Breast epithelium (tissue), 4 donors: Measurements from ENCODE around the gene CHAMP1. TPM values are rescaled to one million over a fixed set of nuclear protein-coding genes. Genes with fewer than 3 reads are reported as not detected.

Experiments
- DNase-seq, 2 donors: peaks; one replicate each; pipeline ENCODE4 v3.0.0-alpha.2; 2019; ENCODE audit warnings: low spot score in 2 of 2
- H3K27ac ChIP-seq, 2 donors: fragments of 200-600 bp; sonication (generic) in 1 of 2; one replicate each; pipeline ENCODE4 v1.5.1; 2016 to 2019; ENCODE audit warnings: mild to moderate bottlenecking in 1 of 2
- H3K27me3 ChIP-seq, 2 donors: fragments of 200-600 bp; sonication (generic) in 1 of 2; one replicate each; pipeline versions ENCODE4 v1.5.1 to v1.6.0; 2017 to 2019; ENCODE audit warnings: control low read depth in 1 of 2, mild to moderate bottlenecking in 1 of 2
- H3K36me3 ChIP-seq: fragments of 200-600 bp; one replicate; pipeline ENCODE4 v1.5.1; 2019
- H3K4me1 ChIP-seq, 2 donors: fragments of 200-600 bp; sonication (generic); one replicate each; pipeline ENCODE4 v1.5.1; 2016 to 2019; ENCODE audit warnings: control low read depth in 1 of 2
- H3K4me3 ChIP-seq, 3 donors: fragments of 200-600 bp; sonication (generic); 1 replicate in 2 of 3; 2 replicates in 1 of 3; pipeline ENCODE4 v1.5.1; 2016 to 2019; ENCODE audit warnings: mild to moderate bottlenecking in 3 of 3, moderate library complexity in 2 of 3
- H3K9me3 ChIP-seq, 2 donors: fragments of 200-600 bp; sonication (generic) in 1 of 2; one replicate each; pipeline ENCODE4 v1.5.1; 2016 to 2019; ENCODE audit warnings: control low read depth in 1 of 2
- POLR2A ChIP-seq: fragments of 450-650 bp; IDR thresholded peaks from one replicate; pipeline ENCODE4 v1.6.1; 2016; ENCODE audit warnings: antibody characterized with exemption, mild to moderate bottlenecking, moderate library complexity
- POLR2AphosphoS5 ChIP-seq, 3 donors: sonication (generic); formaldehyde crosslinking; IDR thresholded peaks; one replicate each; pipeline ENCODE4 v1.6.1; 2017; ENCODE audit warnings: antibody characterized with exemption in 3 of 3
- intact Hi-C: fragments of 100-400 bp; cut with DNase I; formaldehyde crosslinking; loops from one replicate; pipeline ENCODE4 v1.15.1; 2023; ENCODE audit warnings: low total_unique reads
- total RNA-seq, 3 donors: library from RNA; depleted of rRNA; stranded (reverse); fragments of >200 nt; gene quantifications; one replicate each; pipeline ENCODE4 v1.1.0, GENCODE V29; 2016
- TF ChIP-seq, protein P1 (sequence below), 3 donors: fragments of 450-650 bp; IDR thresholded peaks; one replicate each; pipeline ENCODE4 v1.5.1; 2016 to 2017; ENCODE audit warnings: antibody characterized with exemption in 3 of 3, mild to moderate bottlenecking in 3 of 3, moderate library complexity in 3 of 3

Gene CHAMP1
- total RNA-seq, 3 donors from 2014 or later, result 9.4 to 25.3 (median 21.6) TPM

DNA sequence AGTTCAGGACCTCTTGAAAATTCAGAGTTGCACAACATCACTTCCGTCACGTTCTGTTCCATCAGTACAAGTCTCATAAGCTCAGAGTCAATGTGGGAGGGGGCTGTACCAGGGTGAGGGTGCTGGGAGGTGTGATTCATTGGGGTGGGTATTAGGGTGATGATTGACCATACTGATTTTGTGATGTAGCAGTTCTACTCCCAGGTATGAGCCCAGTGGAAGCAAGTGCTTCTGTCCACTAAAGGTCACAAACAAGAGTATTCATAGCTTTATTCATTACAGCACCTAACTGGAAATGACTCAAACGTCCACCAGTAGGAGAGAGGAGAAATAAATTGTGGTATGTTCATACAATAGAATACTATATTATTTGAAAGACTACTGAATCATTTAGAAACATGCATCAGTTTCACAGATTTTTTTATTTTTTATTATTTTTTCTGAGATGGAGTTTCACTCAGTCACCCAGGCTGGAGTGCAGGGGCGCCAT is 45.0 kb upstream of the CHAMP1 start:
- no peak overlapping the region for H3K27ac ChIP-seq
- no peak for DNase-seq
- no peak for TF ChIP-seq POLR2AphosphoS5 (IDR thresholded peaks at IDR 0.05)
- TF ChIP-seq, protein P1, sequence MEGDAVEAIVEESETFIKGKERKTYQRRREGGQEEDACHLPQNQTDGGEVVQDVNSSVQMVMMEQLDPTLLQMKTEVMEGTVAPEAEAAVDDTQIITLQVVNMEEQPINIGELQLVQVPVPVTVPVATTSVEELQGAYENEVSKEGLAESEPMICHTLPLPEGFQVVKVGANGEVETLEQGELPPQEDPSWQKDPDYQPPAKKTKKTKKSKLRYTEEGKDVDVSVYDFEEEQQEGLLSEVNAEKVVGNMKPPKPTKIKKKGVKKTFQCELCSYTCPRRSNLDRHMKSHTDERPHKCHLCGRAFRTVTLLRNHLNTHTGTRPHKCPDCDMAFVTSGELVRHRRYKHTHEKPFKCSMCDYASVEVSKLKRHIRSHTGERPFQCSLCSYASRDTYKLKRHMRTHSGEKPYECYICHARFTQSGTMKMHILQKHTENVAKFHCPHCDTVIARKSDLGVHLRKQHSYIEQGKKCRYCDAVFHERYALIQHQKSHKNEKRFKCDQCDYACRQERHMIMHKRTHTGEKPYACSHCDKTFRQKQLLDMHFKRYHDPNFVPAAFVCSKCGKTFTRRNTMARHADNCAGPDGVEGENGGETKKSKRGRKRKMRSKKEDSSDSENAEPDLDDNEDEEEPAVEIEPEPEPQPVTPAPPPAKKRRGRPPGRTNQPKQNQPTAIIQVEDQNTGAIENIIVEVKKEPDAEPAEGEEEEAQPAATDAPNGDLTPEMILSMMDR (IDR thresholded peaks at IDR 0.05), result no peak
- TF ChIP-seq POLR2A, result no peak
- no peaks in the 10 kb centered on the region for H3K27me3 ChIP-seq
- no peaks in the 10 kb centered on the region for H3K4me1 ChIP-seq
- intact Hi-C loops, result no loop called here
- H3K9me3 ChIP-seq, result no peaks in the 10 kb centered on the region
- H3K36me3 ChIP-seq, result no peaks in the 10 kb centered on the region
- no peak overlapping the region for H3K4me3 ChIP-seq

DNA sequence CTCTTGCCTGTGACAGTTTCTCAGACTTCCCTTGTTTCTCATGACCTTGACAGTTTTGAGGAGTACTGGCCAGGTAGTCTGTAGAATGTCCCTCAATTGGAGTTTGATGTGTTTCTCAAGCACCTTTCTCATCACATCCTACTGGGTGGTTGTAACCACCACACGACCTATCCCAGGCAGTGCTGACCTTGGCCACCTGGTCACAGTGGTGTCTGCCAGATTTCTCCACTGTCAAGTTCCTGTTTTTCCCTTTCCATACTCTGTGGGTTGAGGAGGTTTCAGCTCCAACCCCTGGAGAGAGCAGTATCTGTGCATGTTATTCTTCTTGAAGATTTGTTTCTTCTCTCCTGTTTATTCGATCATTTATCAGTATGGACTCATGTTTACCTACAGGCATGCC is 41.3 kb upstream of the CHAMP1 start:
- H3K4me3 ChIP-seq, result no peak overlapping the region
- TF ChIP-seq POLR2AphosphoS5 (IDR thresholded peaks at IDR 0.05) (no peak), POLR2A (no peak)
- TF ChIP-seq, protein P1 (IDR thresholded peaks at IDR 0.05), result no peak

DNA sequence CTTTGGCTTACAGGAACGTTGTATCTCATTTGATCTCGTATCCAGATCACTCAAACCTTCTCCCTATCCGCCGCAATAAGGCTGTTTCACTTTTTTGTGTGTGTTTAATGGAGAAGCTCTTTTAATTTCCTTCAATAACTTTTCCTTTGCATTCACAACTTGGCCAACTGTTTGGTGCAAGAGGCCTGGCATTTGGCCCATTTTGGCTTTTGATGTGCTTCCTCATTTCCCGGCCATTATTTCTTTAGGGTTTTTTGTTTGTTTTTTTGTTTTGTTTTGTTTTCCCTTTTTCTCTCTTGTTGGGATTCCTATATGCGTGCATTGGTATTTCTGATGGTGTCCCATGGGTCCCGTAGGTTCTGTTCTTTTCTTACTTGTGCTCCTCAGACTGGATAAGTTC is 39.0 kb upstream of the CHAMP1 start:
- Histone ChIP-seq H3K4me1 (no peaks in the 10 kb centered on the region), H3K36me3 (no peaks in the 10 kb centered on the region)

More for the DNA sequence above, 41.3 kb upstream of the CHAMP1 start:
- Histone ChIP-seq H3K27me3 (no peaks in the 10 kb centered on the region), H3K4me1 (no peaks in the 10 kb centered on the region), H3K9me3 (no peaks in the 10 kb centered on the region), H3K36me3 (no peaks in the 10 kb centered on the region), H3K27ac (no peak overlapping the region)
- intact Hi-C loops, result no loop called here
- no peak for DNase-seq

DNA sequence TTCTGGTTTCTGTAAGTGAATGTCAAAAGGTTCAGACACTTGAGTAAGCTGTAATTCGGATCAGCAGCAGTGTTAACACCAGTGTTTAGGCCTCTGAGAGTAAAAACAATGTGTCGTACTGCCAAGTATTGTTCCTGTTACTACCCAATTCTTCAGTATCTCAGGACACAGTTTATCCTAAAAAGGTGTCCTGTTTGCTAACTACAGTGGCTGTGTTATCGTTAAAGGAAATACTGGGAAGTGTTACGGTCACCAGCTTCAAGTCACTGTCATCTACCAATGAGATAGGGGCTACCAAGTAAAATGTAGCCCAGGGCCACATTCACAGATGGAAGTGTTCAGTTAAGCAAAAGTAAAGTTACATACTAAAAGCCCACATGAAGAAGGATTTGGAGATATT is 35.2 kb upstream of the CHAMP1 start:
- Histone ChIP-seq H3K4me3 (no peak overlapping the region), H3K36me3 (no peaks in the 10 kb centered on the region), H3K4me1 (peaks cover 3 to 8% of the 10 kb centered on the region in 2 donors), H3K27ac (no peak overlapping the region), H3K9me3 (no peaks in the 10 kb centered on the region), H3K27me3 (no peaks in the 10 kb centered on the region)
- intact Hi-C loops, result no loop called here
- no peak for DNase-seq
- TF ChIP-seq, protein P1 (IDR thresholded peaks at IDR 0.05), result no peak
- TF ChIP-seq POLR2AphosphoS5 (IDR thresholded peaks at IDR 0.05), result no peak

More for the DNA sequence above, 39.0 kb upstream of the CHAMP1 start:
- TF ChIP-seq, protein P1 (IDR thresholded peaks at IDR 0.05), result no peak
- Histone ChIP-seq H3K4me3 (no peak overlapping the region), H3K27ac (no peak overlapping the region), H3K9me3 (no peaks in the 10 kb centered on the region), H3K27me3 (no peaks in the 10 kb centered on the region)
- no peak for DNase-seq
- intact Hi-C loops, result no loop called here

DNA sequence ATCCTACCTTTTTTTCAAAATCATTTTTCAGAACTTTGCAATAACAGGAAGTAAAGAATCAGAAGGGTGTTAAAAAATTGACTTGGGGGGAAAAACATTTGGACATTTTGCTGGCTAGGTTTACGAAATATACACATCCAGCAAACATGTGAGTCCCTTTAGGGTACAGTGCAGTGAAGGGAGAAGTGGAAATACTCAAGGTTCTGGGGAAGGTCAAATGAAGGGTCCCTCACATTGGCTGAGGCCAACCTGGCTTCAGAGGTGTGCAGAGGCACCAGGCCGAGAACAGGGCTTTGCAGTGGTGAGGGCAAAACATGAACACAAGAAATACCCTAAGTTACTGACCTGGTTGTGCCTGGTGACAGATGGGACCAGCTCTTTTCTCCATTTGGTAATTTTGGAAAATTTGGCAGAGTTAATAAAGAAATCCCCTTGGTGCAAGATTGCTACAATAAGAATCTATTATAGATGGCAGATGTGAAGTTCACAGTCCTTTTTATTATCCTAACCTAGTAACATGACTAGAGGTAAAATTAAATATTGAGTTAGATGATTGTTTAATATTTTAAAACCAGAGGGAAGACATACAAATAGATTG is 34.4 kb upstream of the CHAMP1 start:
- TF ChIP-seq POLR2A, result no peak
- no peak for TF ChIP-seq POLR2AphosphoS5 (IDR thresholded peaks at IDR 0.05)
- TF ChIP-seq, protein P1 (IDR thresholded peaks at IDR 0.05), result no peak
- intact Hi-C loops, result no loop called here
- Histone ChIP-seq H3K27ac (peak overlapping the region in 1 of 2 donors; percentile 96), H3K9me3 (no peaks in the 10 kb centered on the region), H3K4me1 (peaks cover 3 to 8% of the 10 kb centered on the region in 2 donors), H3K27me3 (no peaks in the 10 kb centered on the region), H3K36me3 (no peaks in the 10 kb centered on the region), H3K4me3 (no peak overlapping the region)
- DNase-seq, result no peak
